Activated T-helper 17 cell treated with anti-CD3 and anti-CD28 coated beads, Interleukin-2, amount 50 U/mL, for 72 hours (primary cell): ENCODE data around the gene ST8SIA1. TPM values are rescaled to one million over a fixed set of nuclear protein-coding genes. Genes with fewer than 3 reads are reported as not detected.
"Not testable (repeated sequence)": the region's sequence is repeated elsewhere in the genome, so short reads cannot be mapped to it uniquely, and the experiment has no call there.

Experiments
- ATAC-seq: fragments of 150-1000 bp; cut with Tn5 transposase; replicated peaks from 2 replicates; pipeline ENCODE4 v1.10.0; 2021; ENCODE audit warnings: mild to moderate bottlenecking, moderate library complexity
- H3K27ac Mint-ChIP-seq: one replicate; pipeline ENCODE4 v1.8.0; 2022; ENCODE audit warnings: mixed read lengths
- H3K27me3 Mint-ChIP-seq: one replicate; pipeline ENCODE4 v1.8.0; 2022; ENCODE audit warnings: mixed read lengths
- H3K36me3 Mint-ChIP-seq: one replicate; pipeline ENCODE4 v1.8.0; 2022; ENCODE audit warnings: low read depth, mild to moderate bottlenecking, mixed read lengths
- H3K4me1 Mint-ChIP-seq: one replicate; pipeline ENCODE4 v1.8.0; 2022; ENCODE audit warnings: mixed read lengths
- H3K4me3 Mint-ChIP-seq: one replicate; pipeline ENCODE4 v1.8.0; 2022; ENCODE audit warnings: mild to moderate bottlenecking, mixed read lengths
- H3K9me3 Mint-ChIP-seq: one replicate; pipeline ENCODE4 v1.8.0; 2022; ENCODE audit warnings: mixed read lengths
- total RNA-seq, 2 donors: library from RNA; stranded (reverse); gene quantifications; one replicate each; pipeline ENCODE4 v1.2.3, GENCODE V29; 2022

ST8SIA1 gene
- total RNA-seq, 2 donors from 2014 or later, result 2.5 to 3.6 TPM

- H3K4me3 Mint-ChIP-seq, result no peak overlapping the region
These were observed 162.0 kb downstream of the ST8SIA1 start for GRCh38 chr12:22172501-22172900.

GRCh38 chr12:22169376-22169775 is 165.1 kb downstream of the ST8SIA1 start:
- Mint-ChIP-seq H3K4me3 (no peak overlapping the region), H3K27me3 (no peaks in the 10 kb centered on the region), H3K36me3 (no peaks in the 10 kb centered on the region), H3K9me3 (no peaks in the 10 kb centered on the region), H3K4me1 (peaks cover 5% of the 10 kb centered on the region), H3K27ac (no peak overlapping the region)
- peak; percentile 23 for ATAC-seq

More at GRCh38 chr12:22172501-22172900, 162.0 kb downstream of the ST8SIA1 start:
- Mint-ChIP-seq H3K27ac (no peak overlapping the region), H3K36me3 (no peaks in the 10 kb centered on the region), H3K4me1 (no peaks in the 10 kb centered on the region), H3K27me3 (no peaks in the 10 kb centered on the region), H3K9me3 (no peaks in the 10 kb centered on the region)
- no peak for ATAC-seq

- Mint-ChIP-seq H3K4me3 (peak overlapping the region; percentile 56), H3K36me3 (no peaks in the 10 kb centered on the region), H3K27me3 (no peaks in the 10 kb centered on the region), H3K4me1 (peaks cover 27% of the 10 kb centered on the region), H3K27ac (peak overlapping the region; percentile 69), H3K9me3 (no peaks in the 10 kb centered on the region)
- peak; percentile 54 for ATAC-seq
These were observed 170.4 kb downstream of the ST8SIA1 start for GRCh38 chr12:22164139-22164538.

GRCh38 chr12:22163594-22163993 is 170.9 kb downstream of the ST8SIA1 start:
- Mint-ChIP-seq H3K27me3 (no peaks in the 10 kb centered on the region), H3K4me3 (peak overlapping the region; percentile 56), H3K27ac (peak overlapping the region; percentile 69), H3K36me3 (no peaks in the 10 kb centered on the region), H3K4me1 (peaks cover 27% of the 10 kb centered on the region), H3K9me3 (no peaks in the 10 kb centered on the region)
- no peak for ATAC-seq

- Mint-ChIP-seq H3K36me3 (no peaks in the 10 kb centered on the region), H3K27ac (peak overlapping the region; percentile 86), H3K4me3 (peak overlapping the region; percentile 62), H3K27me3 (no peaks in the 10 kb centered on the region), H3K9me3 (no peaks in the 10 kb centered on the region), H3K4me1 (peaks cover 27% of the 10 kb centered on the region)
- ATAC-seq, result peak; percentile 59
These were observed 174.0 kb downstream of the ST8SIA1 start for GRCh38 chr12:22160396-22161003.

- H3K36me3 Mint-ChIP-seq, H3K4me3 Mint-ChIP-seq, H3K27ac Mint-ChIP-seq, ATAC-seq, H3K9me3 Mint-ChIP-seq, H3K27me3 Mint-ChIP-seq, H3K4me1 Mint-ChIP-seq: not testable (repeated sequence)
These were observed 185.2 kb downstream of the ST8SIA1 start for GRCh38 chr12:22149286-22149685.

GRCh38 chr12:22146686-22147085 is 187.8 kb downstream of the ST8SIA1 start:
- H3K27ac Mint-ChIP-seq, result not testable (repeated sequence)

More at GRCh38 chr12:22146686-22147085, 187.8 kb downstream of the ST8SIA1 start:
- H3K4me3 Mint-ChIP-seq, H3K4me1 Mint-ChIP-seq, H3K27me3 Mint-ChIP-seq, H3K9me3 Mint-ChIP-seq, H3K36me3 Mint-ChIP-seq: not testable (repeated sequence)
- peak; percentile 51 for ATAC-seq

Other genes with a start within 250 kb of the ST8SIA1 start
- gene C2CD5, start 209.8 kb upstream of the ST8SIA1 start, total RNA-seq, result 10 to 100 TPM; 32.4 to 33.3 TPM